IPS-NIHi11 (cell line): ENCODE data around the gene INIP.

Experiments used
- DNase-seq: peaks from one replicate; pipeline ENCODE4 v3.0.0; 2012; ENCODE audit warnings: mixed read lengths, low spot score

INIP gene

DNA sequence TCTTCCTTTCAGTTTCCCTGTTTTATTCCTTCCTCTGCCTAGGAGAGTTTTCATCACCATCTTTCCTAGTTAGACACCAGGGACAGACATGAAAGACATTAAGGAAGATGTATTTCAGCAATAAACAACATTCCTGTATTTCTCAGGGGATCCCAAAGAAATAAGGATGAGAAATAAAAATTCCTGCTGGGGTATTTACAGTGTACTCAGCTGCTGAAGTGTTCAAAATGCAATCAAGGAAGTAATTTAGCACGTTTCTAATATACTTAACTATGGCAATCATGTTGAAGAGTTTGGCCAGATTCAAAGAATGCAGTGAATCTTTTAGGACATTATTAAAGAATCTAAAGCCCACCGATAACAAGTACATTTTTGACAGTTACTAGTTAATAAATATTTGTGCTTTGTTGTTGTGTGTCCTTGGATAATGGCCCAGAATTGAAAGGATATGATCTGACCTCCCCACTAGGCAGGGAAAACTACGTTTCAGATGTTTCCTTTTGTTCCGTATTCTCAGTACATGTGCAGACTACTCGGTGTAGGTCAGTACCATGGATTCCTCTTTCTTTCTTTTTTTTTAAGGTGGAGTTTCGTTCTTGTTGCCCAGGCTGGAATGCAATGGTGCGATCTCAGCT is 46.8 kb downstream of the INIP start:
- DNase-seq = no peak

DNA sequence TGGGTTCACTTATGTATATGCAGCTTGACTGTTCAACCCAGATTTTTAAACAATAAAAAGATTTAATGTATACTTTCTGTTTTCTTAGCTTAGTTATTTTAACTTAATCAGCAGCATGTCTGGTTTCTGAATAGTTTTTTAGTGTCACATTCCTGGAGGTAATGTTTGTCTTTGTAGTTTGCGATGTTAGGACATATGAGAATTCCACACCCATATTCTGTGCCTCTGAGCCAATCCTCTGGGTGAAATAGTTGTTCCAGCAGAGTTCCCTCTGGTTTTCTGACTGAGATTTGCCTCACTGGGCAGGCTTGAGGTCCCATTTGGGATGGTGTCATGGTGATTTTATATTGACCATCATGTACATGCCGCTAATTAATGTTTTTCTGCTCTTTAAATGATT is 48.6 kb downstream of the INIP start:
- DNase-seq = no peak

DNA sequence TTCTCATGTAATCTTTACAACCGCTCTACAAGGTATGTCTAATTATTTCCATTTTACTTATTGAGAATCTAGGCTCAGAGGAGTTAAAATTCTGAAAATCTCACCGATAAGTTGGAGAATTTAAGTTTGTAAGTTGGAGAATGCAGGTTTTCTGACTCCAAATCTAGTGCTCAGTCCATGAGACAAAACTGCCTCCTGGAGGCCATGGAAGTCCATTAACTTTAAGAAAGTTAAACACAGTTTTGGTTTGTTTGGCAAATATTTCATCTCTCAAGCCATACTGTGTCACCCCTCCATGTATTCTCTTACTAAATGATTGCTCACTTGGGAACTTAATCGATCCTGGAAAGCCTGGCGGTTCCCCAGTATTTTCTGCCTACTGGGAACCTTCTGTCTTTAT is 52.6 kb downstream of the INIP start:
- DNase-seq = no peak

GRCh38 chr9:112664531-112664930 is 53.4 kb downstream of the INIP start:
- DNase-seq = no peak

DNA sequence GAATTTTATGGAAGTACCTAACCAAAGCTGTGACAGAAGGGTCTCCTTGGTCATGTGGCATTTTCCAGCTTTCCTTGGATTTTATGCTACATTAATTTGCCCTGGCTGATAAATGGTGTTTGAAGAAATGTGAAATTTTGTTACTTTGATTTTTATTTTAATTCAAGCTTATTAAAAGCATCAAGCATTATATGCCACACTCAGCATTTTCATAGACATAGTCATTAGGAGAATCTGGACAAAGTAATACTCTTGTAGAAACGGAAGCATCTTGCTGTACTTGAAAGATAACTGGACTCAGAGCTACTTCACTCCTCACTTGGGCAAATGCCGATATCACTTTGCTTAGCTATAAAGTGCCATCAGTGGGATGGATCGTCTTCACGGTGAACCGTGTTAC is 54.2 kb downstream of the INIP start:
- DNase-seq = no peak

- no peak for DNase-seq
Measured at GRCh38 chr9:112659906-112660305, 58.0 kb downstream of the INIP start.

DNA sequence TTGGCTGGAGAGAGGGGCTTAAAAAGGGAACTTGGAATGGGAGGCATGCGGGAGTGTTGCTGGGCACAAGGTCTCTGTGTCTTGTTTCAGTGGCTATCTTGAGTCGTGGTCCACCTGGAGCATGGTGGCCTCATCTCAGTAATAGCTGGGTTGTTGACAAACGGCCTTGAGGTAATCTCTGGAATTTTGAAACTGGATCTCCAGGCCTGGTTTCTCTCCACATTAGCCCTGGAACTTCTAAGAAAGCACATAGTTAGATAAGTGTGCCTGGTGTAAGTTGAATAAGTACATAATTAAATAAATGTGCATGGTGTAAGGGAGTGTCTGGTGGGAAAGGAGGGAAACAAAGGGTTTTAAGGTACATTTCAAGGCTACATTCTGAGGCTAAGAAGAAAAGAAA is 62.2 kb downstream of the INIP start:
- no peak for DNase-seq

- peak; percentile 36 for DNase-seq
Measured at GRCh38 chr9:112654282-112654681, 63.6 kb downstream of the INIP start.

DNA sequence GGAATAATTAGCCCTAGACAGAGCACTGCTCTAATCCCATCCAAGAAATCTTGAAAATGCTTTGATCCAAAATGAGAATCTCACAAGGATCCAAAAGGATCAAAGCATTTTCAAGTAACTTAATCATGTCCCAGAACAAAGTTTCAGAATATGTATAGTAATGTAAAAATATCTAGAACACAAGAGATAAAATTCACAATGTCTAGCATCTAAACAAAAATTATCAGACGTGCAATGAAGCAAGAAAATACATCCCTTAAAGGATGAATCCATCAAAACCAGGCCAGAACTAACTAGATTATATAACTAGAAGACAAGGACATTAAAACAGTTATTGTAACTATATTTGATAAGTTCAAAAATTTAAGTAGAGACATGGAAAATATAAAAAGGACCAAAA is 69.3 kb downstream of the INIP start:
- no peak for DNase-seq

GRCh38 chr9:112647596-112647995 is 70.3 kb downstream of the INIP start:
- DNase-seq = no peak

- no peak for DNase-seq
Measured at GRCh38 chr9:112642126-112642525, 75.8 kb downstream of the INIP start.

GRCh38 chr9:112640311-112640710 is 77.6 kb downstream of the INIP start:
- DNase-seq = no peak
